Esophagus squamous epithelium (tissue), 4 donors: ENCODE measurements around the gene EPN2.

Source experiments
- CTCF ChIP-seq, 6 experiments: fragments of 450-650 bp in 4 of 6; fragments of 200-600 bp in 2 of 6; sonication (generic) in 2 of 6; IDR thresholded peaks; one replicate each; pipeline ENCODE4 v1.5.1; 2016 to 2019; ENCODE audit warnings: antibody characterized with exemption in 6 of 6, mild to moderate bottlenecking in 4 of 6, moderate library complexity in 4 of 6
- POLR2A ChIP-seq, 4 donors: fragments of 450-650 bp; IDR thresholded peaks; one replicate each; pipeline ENCODE4 v1.6.1; 2017; ENCODE audit warnings: antibody characterized with exemption in 4 of 4, mild to moderate bottlenecking in 4 of 4, moderate library complexity in 3 of 4

- no peak for TF ChIP-seq CTCF (IDR thresholded peaks at IDR 0.05)
- TF ChIP-seq POLR2A (IDR thresholded peaks at IDR 0.05), result no peak
These were observed 96.6 kb downstream of the EPN2 start for GRCh38 chr17:19333736-19334290.
